ENCODE results near the gene RGS8. TPM values are rescaled to one million over a fixed set of nuclear protein-coding genes. Genes with fewer than 3 reads are reported as not detected.

RGS8 gene
- total and polyA plus RNA-seq, 2 of the 4 experiments (the other 2 are of a cell fraction), result not detected

DNA sequence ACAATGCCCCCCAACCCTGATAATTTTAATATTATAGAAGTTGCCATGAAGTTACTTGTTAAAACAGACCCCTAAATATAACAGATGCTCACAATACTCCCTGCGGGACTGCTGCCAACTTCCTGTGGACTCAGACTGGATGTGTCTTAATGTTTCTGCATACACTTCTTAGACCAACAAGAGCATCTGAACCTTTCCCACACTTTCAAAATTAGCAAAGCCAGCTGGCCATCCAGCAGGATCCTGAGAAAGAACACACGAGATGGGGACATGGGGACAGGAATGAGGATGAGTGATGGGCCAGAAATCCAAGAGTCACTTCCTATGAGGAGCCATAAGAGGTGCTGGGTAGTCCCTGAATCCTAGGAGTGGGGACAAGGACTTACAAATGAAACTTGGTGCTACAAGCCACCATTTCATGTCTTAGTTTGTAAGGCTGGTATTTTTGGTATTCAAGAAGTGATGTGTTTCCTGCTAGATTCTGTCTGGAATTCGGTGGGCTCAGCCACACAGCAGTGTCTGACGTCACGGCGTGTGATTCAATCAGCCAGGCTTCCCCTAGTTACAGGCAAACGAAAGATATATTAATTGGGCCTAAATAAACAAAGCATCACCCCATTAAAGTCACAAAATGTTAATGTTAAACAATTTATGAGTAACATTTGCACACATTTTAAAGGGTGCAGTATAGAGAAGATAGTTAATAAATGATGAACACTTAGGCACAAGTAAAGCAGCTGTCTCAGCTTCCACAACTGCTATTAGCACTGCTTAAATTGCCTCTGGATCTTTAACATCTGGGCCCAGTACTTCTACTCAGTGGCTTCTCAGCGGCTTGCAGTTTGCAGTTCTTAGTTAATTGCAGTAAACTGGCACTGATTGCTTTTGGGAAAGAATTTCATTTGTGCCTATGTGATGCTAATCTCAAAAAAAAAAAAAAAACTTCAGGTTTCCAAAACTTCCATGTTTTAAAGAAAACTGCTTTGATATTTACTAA is 41.2 kb upstream of the RGS8 start:
- no peaks in the 10 kb centered on the region; the same call in 1 of the 2 replicates for H3K9me1 ChIP-seq (ENCODE audit: insufficient read depth, low read length)
- WGBS, 2 experiments (ENCODE audit: extremely low coverage in 2 of 2, insufficient read length in 1 of 2), result 20% methylated on average over 1 of the region's 8 CpGs; no CpG with 5 or more reads in 1 of the 2 experiments
- H3K14ac ChIP-seq (replicated peaks; ENCODE audit: low read depth, low read length), result no peak overlapping the region
- no peak overlapping the region for H3K4me3 ChIP-seq (ENCODE audit: insufficient read depth, low read depth, low read length)
- DNase-seq (peak; percentile 39), ATAC-seq (ENCODE audit: low read depth) (peak; percentile 32; the same call in 1 of the 2 replicates)
- no peak overlapping the region for H3K4ac ChIP-seq (ENCODE audit: low read depth, low read length)
- intact Hi-C loops (cut with micrococcal nuclease), result no loop called here
- CTCF ChIA-PET, result interaction anchor here (0.6 kb wide), 1 partner anchor 124 kb away, joined by 4 read pairs; no protein-coding TSS in a partner anchor
- no peaks in the 10 kb centered on the region for H4K20me1 ChIP-seq (ENCODE audit: insufficient read depth, low read length)
- H3K9me3 ChIP-seq (ENCODE audit: control insufficient read depth, insufficient read depth, low read length), result no peaks in the 10 kb centered on the region
- 0 out of 4 replicates have a peak overlapping the region, but pooled peaks have one; percentile 10 to 12 for H4K8ac ChIP-seq (ENCODE audit: low read depth in 2 of 2, low read length in 2 of 2)
- no peak overlapping the region for H2BK20ac ChIP-seq (ENCODE audit: low read depth, low read length)
- H2AK9ac ChIP-seq (replicated peaks; ENCODE audit: low read depth, low read length, poor library complexity), result no peak overlapping the region
- peak overlapping the region; percentile 1 for H2BK5ac ChIP-seq (ENCODE audit: low read depth, low read length, poor library complexity, severe bottlenecking)
- H3K4me2 ChIP-seq (ENCODE audit: low read depth, low read length), result peak overlapping the region; percentile 14; the same call in 1 of the 2 replicates
- H3K79me1 ChIP-seq (ENCODE audit: low read depth in 1 of 2, low read length in 2 of 2), result no peaks in the 10 kb centered on the region
- H3K18ac ChIP-seq (ENCODE audit: low read depth, low read length), result no peak overlapping the region
- H3K27me3 ChIP-seq (ENCODE audit: control insufficient read depth, insufficient read depth, low read length), result no peaks in the 10 kb centered on the region
- H2AK5ac ChIP-seq (ENCODE audit: low read depth, low read length), result no peak overlapping the region
- no peak overlapping the region for H3K9ac ChIP-seq (ENCODE audit: low read depth, low read length)
- BruUV-seq (replicated peaks), result no TSS peak
- no peak overlapping the region for H3K23ac ChIP-seq (ENCODE audit: low read depth, low read length)
- POLR2A ChIA-PET (ENCODE audit: unreplicated experiment), result no interaction called here
- peak overlapping the region; percentile 66 for H4K91ac ChIP-seq (ENCODE audit: insufficient read depth, low read depth, low read length)
- dilution Hi-C loops (cut with HindIII; ENCODE audit: low sequenced_read_pairs, unreplicated experiment), result no loop called here
- H3K4me1 ChIP-seq (ENCODE audit: control insufficient read depth, insufficient read depth, low read length), result 0 out of 2 replicates have a peak, but pooled peaks cover 3% of the 10 kb centered on the region
- H2BK120ac ChIP-seq (ENCODE audit: low read depth, low read length), result 0 out of 2 replicates have a peak overlapping the region, but pooled peaks have one; percentile 2
- in situ Hi-C loops (cut with MboI; ENCODE audit: low sequenced_read_pairs), result no loop called here
- H3K56ac ChIP-seq (ENCODE audit: extremely low read depth, insufficient read depth, low read length), result no peak overlapping the region
- H3K36me3 ChIP-seq (ENCODE audit: control insufficient read depth, insufficient read depth, low read length), result no peaks in the 10 kb centered on the region
- no peak overlapping the region for H2AFZ ChIP-seq (replicated peaks; ENCODE audit: low read length, poor library complexity)
- H2BK15ac ChIP-seq (ENCODE audit: low read depth, low read length), result no peak overlapping the region
- H3K27ac ChIP-seq (ENCODE audit: insufficient read depth, low read length), result peak overlapping the region; percentile 33; the same call in 1 of the 2 replicates
- H4K5ac ChIP-seq (ENCODE audit: low read depth, low read length), result no peak overlapping the region; the same call in 1 of the 2 replicates
- TF ChIP-seq FOS (IDR thresholded peaks at IDR 0.05; ENCODE audit: low read depth, low read length) (no peak), RFX5 (IDR thresholded peaks at IDR 0.05; ENCODE audit: low read depth, low read length) (no peak), POLR2A (IDR thresholded peaks at IDR 0.05; ENCODE audit: low read depth, low read length) (no peak), BHLHE40 (IDR thresholded peaks at IDR 0.05; ENCODE audit: low read depth, low read length) (no peak), MXI1 (IDR thresholded peaks at IDR 0.05; ENCODE audit: borderline replicate concordance, low read depth, low read length) (no peak), NFE2L2 (IDR thresholded peaks at IDR 0.05; ENCODE audit: low read depth, low read length) (no peak), CHD1 (IDR thresholded peaks at IDR 0.05; ENCODE audit: low read depth, low read length) (no peak), RAD21 (IDR thresholded peaks at IDR 0.05; ENCODE audit: low read length) (no peak), CEBPB (IDR thresholded peaks at IDR 0.05; ENCODE audit: low read depth, low read length) (no peak), MAZ (IDR thresholded peaks at IDR 0.05; ENCODE audit: borderline replicate concordance, low read depth, low read length) (no peak), RCOR1 (IDR thresholded peaks at IDR 0.05; ENCODE audit: insufficient replicate concordance, low read length) (no peak), SMC3 (IDR thresholded peaks at IDR 0.05; ENCODE audit: low read depth, low read length) (no peak), MAFK (IDR thresholded peaks at IDR 0.05; ENCODE audit: low read depth, low read length) (no peak)
- TF ChIP-seq, protein P1, sequence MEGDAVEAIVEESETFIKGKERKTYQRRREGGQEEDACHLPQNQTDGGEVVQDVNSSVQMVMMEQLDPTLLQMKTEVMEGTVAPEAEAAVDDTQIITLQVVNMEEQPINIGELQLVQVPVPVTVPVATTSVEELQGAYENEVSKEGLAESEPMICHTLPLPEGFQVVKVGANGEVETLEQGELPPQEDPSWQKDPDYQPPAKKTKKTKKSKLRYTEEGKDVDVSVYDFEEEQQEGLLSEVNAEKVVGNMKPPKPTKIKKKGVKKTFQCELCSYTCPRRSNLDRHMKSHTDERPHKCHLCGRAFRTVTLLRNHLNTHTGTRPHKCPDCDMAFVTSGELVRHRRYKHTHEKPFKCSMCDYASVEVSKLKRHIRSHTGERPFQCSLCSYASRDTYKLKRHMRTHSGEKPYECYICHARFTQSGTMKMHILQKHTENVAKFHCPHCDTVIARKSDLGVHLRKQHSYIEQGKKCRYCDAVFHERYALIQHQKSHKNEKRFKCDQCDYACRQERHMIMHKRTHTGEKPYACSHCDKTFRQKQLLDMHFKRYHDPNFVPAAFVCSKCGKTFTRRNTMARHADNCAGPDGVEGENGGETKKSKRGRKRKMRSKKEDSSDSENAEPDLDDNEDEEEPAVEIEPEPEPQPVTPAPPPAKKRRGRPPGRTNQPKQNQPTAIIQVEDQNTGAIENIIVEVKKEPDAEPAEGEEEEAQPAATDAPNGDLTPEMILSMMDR (conservative IDR thresholded peaks at IDR 0.05; ENCODE audit: low read depth, low read length), result no peak
- TF ChIP-seq, protein P2, sequence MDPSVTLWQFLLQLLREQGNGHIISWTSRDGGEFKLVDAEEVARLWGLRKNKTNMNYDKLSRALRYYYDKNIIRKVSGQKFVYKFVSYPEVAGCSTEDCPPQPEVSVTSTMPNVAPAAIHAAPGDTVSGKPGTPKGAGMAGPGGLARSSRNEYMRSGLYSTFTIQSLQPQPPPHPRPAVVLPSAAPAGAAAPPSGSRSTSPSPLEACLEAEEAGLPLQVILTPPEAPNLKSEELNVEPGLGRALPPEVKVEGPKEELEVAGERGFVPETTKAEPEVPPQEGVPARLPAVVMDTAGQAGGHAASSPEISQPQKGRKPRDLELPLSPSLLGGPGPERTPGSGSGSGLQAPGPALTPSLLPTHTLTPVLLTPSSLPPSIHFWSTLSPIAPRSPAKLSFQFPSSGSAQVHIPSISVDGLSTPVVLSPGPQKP (IDR thresholded peaks at IDR 0.05; ENCODE audit: borderline replicate concordance, low read depth, low read length), result no peak

Measured in IMR-90 (cell line).